GM21447 (cell line): Measurements from ENCODE around the gene YPEL1.
"Not testable (repeated sequence)": the region's sequence is repeated elsewhere in the genome, so short reads cannot be mapped to it uniquely, and the experiment has no call there.

Source experiments
- ATAC-seq: cut with Tn5 transposase; IDR thresholded peaks from one replicate; pipeline ENCODE4 v1.9.1; 2021; ENCODE audit not compliant: unreplicated experiment

Gene YPEL1

DNA sequence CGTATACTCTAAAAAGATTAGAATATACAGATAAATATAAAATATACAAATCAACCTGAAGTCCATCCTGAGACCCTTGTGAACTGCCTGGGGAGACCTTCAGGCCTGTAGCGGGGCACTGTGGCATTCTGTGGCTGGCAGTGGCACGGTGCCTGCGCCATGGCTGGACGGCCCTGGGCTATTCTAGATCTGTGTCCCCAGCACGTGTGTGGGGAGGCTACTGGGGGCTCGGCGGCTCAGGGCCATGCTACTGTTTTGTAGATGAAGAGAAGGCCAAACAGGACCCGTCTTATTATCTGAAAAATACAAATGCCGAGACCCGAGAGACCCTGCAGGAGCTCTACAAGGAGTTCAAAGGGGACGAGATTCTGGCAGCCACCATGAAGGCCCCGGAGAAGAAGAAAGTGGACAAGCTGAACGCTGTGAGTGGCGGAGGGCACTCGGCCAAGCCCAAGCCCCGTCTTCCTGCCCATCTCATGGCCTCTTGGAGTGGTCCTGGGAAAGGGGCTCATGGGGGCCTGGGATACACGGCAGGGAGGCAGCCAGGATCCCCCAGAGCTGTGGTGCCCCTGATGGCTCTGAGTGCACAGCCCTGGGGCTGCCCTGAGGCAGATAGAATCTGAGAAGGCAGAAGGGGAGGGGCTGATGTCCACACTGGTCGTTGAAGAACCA is 51.0 kb downstream of the YPEL1 start:
- ATAC-seq = no peak

DNA sequence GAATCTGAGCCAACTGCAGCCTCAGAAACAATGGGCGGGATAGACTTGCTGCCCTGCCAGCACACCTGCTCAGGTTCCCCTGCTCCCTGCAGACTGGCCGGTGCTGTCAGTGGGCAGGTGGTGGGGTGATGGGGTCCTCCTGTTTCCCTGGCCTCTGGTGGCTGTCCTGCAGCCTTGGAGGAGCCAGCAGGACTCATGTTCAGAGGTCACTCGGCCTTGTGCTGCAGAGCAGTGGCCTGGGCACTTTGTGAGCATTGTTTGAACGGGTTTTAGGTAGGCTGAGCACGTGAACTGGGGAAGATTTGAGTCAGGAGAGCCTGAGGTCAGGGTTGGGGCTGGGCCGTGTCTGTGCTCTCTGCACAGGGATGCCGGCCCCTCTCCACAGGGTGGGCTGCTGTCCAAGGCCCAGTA is 52.2 kb downstream of the YPEL1 start:
- no peak for ATAC-seq

DNA sequence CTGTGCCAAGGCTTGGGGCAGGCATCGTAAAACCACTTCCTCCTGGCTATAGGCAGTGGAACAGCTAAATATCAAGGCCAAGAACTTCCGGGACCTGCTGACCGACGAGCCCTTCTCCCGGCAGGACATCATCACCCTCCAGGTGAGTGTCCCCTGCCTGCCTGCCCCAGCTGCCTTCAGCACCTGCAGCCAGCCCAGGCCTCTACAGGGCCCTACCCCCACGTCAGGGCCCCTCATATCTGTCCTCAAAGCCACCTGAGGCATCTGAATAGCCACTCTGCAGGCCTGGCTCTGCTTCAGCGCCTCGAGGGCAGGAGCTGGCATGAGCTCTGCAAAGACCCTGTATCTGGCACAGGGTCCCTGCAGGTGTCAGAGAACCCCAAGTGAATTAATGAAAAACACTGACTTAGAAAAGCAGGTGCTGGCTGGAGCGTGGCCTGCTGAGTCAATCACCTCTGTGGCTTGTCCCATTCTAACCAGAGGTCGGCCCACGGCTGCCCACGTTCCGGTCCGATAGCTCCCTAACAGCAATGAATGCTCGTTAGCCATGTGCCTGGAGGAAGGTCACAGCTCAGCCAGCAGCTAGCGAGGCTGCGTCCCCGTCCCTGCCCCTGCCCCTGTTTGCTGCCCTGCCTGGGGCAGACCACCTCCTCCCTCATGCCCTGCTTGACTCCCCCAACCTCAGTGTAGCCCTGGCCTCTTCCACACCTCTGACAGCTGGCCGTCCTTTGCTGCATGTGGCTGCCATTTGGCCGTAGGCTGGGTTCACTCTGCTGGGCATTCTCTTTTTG is 53.0 kb downstream of the YPEL1 start:
- no peak for ATAC-seq

DNA sequence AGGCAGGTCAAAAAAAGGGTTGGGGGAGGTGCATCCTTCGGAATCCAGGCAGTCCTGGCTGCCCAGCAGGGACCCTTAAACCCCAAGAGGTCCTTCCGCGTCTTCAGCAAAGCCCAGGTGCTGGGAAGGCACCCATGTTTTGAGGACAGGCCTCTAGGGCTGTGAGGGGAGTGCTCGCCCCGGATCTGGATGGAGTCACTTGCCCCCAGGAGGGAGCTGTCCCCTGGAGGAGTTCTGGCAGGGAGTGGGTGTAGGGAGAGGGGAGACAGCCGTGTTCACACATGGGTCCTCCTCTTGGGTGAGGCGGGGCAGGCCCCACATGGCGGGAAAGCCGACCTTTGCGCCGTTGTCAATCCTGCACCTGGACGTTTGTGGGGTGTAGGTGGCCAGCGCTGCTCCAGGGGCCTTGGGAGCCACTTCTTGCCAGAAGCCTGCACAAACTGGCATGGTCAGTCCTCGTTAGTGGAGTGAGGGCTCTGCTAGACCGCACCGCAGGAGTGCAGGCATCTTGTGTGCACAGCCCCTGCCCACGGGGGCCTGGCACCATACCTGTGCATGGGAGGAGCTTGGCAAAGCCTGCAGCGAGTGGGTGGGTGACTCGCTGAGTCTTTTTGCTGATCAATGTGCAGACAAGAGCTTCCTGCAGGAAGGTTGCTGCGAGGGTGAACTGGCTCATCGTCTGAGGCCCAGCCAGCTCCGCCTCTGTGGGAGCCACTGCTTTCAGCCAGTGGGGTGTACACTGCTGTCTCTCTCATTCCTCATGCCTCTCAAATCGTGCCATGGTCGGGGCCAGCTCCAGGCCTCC is 53.8 kb downstream of the YPEL1 start:
- no peak for ATAC-seq

- no peak for ATAC-seq
Measured at GRCh38 chr22:21680830-21681565, 54.6 kb downstream of the YPEL1 start.

DNA sequence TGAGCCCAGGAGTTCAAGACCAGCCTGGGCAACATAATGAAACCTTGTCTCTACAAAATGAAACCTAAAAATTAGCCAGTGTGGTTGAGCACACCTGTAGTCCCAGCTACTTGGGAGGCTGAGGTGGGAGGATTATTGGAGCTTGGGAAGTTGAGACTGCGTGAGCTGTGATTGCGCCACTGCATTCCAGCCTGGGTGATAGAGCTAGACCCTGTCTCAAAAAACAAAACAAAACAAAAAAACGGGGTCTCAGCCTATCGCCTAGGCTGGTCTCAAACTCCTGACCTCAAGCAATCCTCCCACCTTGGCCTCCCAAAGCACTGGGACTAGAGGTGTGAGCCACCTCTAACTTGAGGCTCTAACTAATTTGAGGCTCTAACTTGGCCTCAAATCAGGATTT is 56.2 kb downstream of the YPEL1 start:
- ATAC-seq = no peak

- ATAC-seq = not testable (repeated sequence)
Measured at GRCh38 chr22:21678842-21679241, 56.8 kb downstream of the YPEL1 start.

GRCh38 chr22:21677606-21678443 is 57.8 kb downstream of the YPEL1 start:
- ATAC-seq = no peak

GRCh38 chr22:21674638-21675245 is 60.9 kb downstream of the YPEL1 start:
- no peak for ATAC-seq

DNA sequence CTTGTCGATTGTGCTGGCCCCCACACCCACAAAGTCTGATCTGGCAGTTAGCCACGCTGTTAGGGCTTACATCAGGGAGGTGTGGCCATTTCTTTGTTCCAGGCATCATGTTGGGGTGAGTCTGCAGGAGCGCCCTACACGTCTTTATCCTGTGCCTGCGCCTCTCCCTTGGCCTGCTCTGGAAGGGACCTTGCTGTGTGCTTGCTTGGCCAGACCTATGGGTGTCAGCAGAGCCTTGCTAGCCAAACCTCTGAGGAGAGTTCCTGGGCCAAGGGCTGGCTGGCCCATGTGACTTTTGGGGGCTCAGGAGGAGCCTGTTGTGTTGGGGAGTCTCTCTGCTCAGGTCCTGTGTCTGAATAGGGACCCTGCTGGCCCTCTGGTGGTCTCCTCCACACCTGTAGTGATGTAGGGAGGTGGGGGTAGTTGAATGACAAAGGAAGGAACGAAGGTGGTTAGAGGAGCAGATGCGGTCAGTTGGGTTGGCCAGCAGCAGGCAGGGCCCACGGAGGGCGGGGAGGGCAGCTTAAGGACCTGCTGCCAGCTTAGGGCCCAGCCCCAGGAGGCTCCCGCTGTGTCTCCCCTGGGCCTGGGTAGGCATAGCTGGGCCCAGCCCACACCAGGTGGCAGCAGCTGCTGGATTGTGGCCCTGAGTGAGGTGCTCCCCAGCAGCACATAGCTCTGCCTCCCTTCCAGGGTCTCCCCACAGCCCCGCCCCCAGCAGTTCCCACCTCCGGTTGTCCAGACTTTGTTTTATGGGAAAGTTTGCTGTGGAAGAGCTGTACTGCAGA is 61.9 kb downstream of the YPEL1 start:
- no peak for ATAC-seq

DNA sequence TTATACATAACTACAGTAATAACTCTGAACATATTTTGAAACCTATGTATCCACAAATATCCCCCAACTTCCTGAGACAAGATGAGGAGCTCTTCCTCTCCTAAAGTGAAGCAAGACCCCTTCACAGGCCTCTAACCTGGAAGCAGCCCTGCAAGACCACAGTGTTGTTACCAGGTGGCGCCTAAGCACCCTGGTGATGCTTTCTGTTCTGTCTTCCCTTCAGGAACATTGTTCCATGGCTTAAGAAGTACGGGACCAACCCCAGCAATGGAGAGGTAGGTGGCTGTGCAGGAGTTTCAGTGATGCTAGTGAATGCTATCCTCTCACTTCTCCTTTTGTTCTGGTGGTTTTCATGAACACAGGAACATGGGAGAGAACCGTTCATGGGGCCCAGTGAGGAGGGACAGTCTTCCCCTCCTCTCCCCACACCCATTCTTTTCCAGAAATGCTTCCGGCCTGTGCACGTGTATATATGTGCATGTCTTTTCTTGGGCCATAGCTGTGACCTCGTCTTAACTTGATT is 63.4 kb downstream of the YPEL1 start:
- ATAC-seq = no peak

GRCh38 chr22:21669026-21669425 is 66.6 kb downstream of the YPEL1 start:
- no peak for ATAC-seq

- ATAC-seq = no peak
Measured at GRCh38 chr22:21666786-21667185, 68.8 kb downstream of the YPEL1 start.

GRCh38 chr22:21665047-21665851 is 70.3 kb downstream of the YPEL1 start:
- ATAC-seq = no peak

DNA sequence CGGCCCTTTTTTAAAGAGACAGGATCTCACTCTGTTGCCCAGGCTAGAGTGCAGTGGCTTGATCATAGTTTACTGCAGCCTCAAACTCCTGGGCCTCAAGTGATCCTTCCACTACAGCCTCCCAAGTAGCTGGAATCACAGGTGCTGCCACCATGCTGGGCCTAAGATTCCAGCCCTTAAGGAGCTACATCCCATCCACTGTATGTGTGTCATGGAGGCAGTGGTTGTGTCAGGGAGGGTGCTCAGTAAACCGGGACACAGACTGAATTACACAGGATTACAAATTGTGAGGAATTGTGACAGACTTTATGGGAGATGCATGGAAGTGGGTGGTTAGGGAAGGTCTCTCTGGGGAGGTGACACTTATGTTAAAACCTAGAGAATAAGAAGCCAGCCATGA is 71.9 kb downstream of the YPEL1 start:
- no peak for ATAC-seq

GRCh38 chr22:21661991-21662390 is 73.6 kb downstream of the YPEL1 start:
- ATAC-seq = no peak

DNA sequence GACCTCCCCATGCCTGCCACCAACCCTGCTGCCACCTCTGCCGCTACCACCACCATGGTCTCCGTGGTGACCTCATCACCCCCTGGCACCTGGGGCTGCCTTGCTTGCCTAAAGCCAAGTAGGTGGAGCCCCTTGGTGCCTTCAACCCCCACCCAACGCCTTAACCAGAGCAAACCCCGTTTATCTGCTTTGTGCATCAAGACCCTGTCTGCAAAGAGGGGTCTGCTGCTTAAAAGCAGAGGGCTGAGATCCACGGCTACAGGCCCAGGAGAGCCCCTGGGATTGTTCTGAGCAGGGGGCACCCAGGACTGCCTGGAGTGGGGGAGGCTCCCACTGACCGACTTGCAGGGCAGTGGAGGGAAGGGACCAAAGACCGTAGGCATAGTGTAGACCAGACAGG is 74.7 kb downstream of the YPEL1 start:
- no peak for ATAC-seq
